ENCODE results near the gene STX3.

- TF ChIP-seq, protein P1, sequence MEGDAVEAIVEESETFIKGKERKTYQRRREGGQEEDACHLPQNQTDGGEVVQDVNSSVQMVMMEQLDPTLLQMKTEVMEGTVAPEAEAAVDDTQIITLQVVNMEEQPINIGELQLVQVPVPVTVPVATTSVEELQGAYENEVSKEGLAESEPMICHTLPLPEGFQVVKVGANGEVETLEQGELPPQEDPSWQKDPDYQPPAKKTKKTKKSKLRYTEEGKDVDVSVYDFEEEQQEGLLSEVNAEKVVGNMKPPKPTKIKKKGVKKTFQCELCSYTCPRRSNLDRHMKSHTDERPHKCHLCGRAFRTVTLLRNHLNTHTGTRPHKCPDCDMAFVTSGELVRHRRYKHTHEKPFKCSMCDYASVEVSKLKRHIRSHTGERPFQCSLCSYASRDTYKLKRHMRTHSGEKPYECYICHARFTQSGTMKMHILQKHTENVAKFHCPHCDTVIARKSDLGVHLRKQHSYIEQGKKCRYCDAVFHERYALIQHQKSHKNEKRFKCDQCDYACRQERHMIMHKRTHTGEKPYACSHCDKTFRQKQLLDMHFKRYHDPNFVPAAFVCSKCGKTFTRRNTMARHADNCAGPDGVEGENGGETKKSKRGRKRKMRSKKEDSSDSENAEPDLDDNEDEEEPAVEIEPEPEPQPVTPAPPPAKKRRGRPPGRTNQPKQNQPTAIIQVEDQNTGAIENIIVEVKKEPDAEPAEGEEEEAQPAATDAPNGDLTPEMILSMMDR (IDR thresholded peaks at IDR 0.05): no peak
- TF ChIP-seq POLR2A (IDR thresholded peaks at IDR 0.05): no peak
These were observed 99.7 kb downstream of the STX3 start for GRCh38 chr11:59854871-59855270.
